Loucy (cell line): ENCODE data around the gene RASSF4.

ENCODE experiments used
- CTCF ChIP-seq: fragments of 200-600 bp; sonication (generic); conservative IDR thresholded peaks from 2 replicates; pipeline ENCODE4 v1.5.1; 2014; ENCODE audit warnings: mild to moderate bottlenecking, antibody characterized with exemption, low read length
- EZH2phosphoT487 ChIP-seq: fragments of 200-600 bp; IDR thresholded peaks from 2 replicates; pipeline ENCODE4 v1.6.1; 2018; ENCODE audit warnings: antibody characterized with exemption, mild to moderate bottlenecking, moderate library complexity, borderline replicate concordance

DNA sequence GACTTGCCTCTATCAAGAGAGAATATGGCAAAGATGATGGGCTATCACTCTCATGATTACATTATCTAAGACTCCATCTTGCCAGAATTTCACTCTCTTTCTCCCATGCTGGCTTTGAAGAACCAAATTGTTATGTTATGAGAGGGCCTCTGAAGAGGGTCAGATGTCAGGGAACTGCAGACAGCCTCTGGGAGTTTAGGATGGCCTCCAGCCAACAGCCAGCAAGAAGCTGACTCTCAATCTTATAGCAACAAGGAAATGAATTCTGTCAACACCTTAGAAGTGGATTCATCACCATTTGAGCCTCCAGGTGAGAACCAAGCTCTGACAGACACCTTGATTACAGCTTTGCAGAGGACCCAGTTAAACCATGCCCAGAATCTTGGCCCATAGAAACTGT is 74.7 kb downstream of the RASSF4 start:
- TF ChIP-seq CTCF (no peak), EZH2phosphoT487 (no peak)
